Fibroblast of mammary gland (primary cell): ENCODE measurements around the gene LZIC.

Experiments used
- DNase-seq: peaks from one replicate; pipeline ENCODE4 v3.0.0-alpha.2; 2010; ENCODE audit warnings: low read depth
- H3K4me3 ChIP-seq: 2 replicates; pipeline ENCODE4 v1.5.1; 2011; ENCODE audit warnings: low read depth, mild to moderate bottlenecking, low read length, moderate library complexity; ENCODE audit not compliant: control insufficient read depth
- TF ChIP-seq, protein P1 (sequence below): conservative IDR thresholded peaks from 2 replicates; pipeline ENCODE4 v1.5.1; 2011; ENCODE audit warnings: low read depth, low read length, inconsistent platforms; ENCODE audit not compliant: control insufficient read depth, insufficient read depth

Gene LZIC

DNA sequence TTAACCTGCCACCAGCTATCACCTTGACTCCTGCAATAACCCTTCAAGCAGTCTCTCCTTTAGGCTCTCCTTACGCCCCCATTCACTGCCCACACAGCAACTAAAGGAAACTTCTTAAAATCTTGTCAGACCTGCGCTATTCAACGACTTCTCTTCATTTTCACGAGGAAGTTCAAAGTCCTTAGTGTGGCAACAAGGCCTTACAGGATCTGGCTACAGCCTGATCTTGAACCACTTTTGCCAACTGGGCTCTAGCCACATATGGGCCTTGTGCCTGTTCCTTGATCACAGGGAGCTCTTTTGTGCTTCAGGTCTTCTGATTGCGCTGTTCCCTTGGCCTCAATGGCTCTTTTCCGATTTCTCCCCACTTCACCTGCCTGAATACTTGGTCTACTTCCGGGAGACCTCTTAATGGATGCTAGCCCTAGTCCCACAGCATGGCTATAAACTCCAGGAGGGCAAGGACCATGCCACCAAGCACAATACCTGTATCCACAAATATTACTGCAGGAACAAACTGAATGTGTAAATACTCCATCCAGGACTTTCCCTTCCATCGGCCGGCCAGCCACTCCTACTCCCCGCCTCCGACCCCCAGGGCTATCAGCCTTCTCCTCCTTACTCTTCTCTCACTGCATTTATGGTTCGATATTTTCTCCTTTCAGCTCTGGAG, 30.8 kb downstream of the LZIC start:
- no peak overlapping the region for H3K4me3 ChIP-seq
- DNase-seq = no peak
- TF ChIP-seq, protein P1, sequence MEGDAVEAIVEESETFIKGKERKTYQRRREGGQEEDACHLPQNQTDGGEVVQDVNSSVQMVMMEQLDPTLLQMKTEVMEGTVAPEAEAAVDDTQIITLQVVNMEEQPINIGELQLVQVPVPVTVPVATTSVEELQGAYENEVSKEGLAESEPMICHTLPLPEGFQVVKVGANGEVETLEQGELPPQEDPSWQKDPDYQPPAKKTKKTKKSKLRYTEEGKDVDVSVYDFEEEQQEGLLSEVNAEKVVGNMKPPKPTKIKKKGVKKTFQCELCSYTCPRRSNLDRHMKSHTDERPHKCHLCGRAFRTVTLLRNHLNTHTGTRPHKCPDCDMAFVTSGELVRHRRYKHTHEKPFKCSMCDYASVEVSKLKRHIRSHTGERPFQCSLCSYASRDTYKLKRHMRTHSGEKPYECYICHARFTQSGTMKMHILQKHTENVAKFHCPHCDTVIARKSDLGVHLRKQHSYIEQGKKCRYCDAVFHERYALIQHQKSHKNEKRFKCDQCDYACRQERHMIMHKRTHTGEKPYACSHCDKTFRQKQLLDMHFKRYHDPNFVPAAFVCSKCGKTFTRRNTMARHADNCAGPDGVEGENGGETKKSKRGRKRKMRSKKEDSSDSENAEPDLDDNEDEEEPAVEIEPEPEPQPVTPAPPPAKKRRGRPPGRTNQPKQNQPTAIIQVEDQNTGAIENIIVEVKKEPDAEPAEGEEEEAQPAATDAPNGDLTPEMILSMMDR = no peak

- DNase-seq = peak; percentile 97
- TF ChIP-seq, protein P1 = no peak
- peak overlapping the region; percentile 78 for H3K4me3 ChIP-seq
Measured at GRCh38 chr1:9910423-9911178, 32.6 kb downstream of the LZIC start.

DNA sequence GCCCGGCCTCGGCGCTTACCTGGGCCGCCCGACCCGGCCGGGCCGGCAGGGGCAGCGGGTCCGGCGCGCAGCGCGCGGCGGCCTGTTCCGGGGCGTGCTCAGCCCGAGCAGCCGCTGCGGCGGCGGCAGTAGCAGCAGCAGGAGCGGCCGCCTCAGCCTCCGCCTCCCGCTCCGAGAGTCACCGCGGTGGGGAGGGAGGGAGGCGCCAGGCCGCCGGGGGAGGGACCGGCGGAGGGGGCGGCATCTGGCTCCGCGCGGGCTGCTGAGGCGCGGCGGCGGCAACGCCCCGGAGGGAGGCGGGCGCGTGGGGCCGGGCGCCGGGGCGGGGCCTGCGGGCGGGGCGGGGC, 33.1 kb downstream of the LZIC start, which contains the start of gene CTNNBIP1:
CTNNBIP1 (minus strand) TSS at position 194 of the 347 bp plus-strand sequence. CDS start 38,205 bp downstream, outside the sequence.
- no peak for DNase-seq
- TF ChIP-seq, protein P1 = no peak
- H3K4me3 ChIP-seq = peak within 1 kb of the TSS; percentile 78

GRCh38 chr1:9909234-9910046, 33.8 kb downstream of the LZIC start:
- peak; percentile 5 for DNase-seq
- TF ChIP-seq, protein P1 = no peak

DNA sequence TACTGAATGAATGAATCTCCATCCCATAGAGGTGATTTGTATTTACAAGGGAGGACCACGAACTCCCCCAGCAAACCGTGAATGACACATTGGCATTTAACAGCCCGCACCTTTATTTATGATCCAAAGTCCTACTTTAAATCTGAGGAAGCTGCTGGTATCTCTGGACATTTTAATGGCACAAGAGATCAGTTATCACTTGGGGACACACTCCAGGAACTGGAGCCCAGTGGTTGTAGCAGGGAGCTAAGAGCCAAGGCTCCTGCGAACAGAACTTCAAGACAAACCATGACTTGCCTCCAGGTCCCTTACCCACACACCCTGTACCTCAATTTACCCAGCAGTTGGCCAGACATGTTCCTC, 34.3 kb downstream of the LZIC start:
- DNase-seq = no peak
- TF ChIP-seq, protein P1 = no peak
- H3K4me3 ChIP-seq = peak overlapping the region; percentile 62

More at GRCh38 chr1:9909234-9910046, 33.8 kb downstream of the LZIC start:
- H3K4me3 ChIP-seq = peak overlapping the region; percentile 62

DNA sequence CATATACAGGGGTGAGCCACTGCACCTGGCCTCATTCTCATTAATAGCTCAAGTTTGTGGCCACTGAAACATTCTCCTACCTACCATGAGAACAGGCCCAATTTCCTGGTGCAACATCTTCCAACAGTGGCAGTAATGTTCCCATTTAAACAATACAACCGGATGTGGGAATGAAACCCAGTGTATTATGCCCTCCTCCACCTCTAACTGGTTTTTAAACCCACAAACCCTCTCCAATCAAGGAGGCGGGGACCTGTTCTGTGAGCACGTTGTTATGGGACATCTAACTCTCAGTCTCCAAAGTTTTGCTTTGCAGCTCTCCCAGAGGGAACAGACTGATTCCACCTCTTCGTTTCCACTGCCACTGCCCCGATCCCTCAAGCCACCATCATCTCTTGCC, 35.8 kb downstream of the LZIC start:
- DNase-seq = no peak
- TF ChIP-seq, protein P1 = no peak
- no peak overlapping the region for H3K4me3 ChIP-seq
